HCT116 (cell line): ENCODE results near the gene MYO1G. TPM values are rescaled to one million over a fixed set of nuclear protein-coding genes. Genes with fewer than 3 reads are reported as not detected.

Source experiments
- ATAC-seq: fragments of 200-7000 bp; cut with Tn5 transposase; 2 replicates; pipeline ENCODE4 v1.9.1; 2020; ENCODE audit warnings: mild to moderate bottlenecking, moderate library complexity
- BruUV-seq: library from RNA; stranded (reverse); fragments of 400-500 nt; replicated peaks from 2 replicates; lab custom pipeline; 2021; lab: Mats Ljungman, UMichigan
- CTCF ChIA-PET: fragments of 300-600 bp; sonication (Branson Sonifier 250); formaldehyde crosslinking; loops from one replicate; lab custom pipeline; 2021; ENCODE audit warnings: antibody characterized with exemption; lab: Charles Lee
- POLR2A ChIA-PET: fragments of 300-600, 350-600 bp; sonication (Branson Sonifier 250); formaldehyde crosslinking; loops from one replicate; lab custom pipeline; 2021; ENCODE audit warnings: antibody characterized with exemption; lab: Charles Lee
- RAD21 ChIA-PET, 2 experiments: fragments of 300-600 bp; sonication (Branson Sonifier 250); formaldehyde crosslinking; loops; one replicate each; lab custom pipeline; 2023; ENCODE audit warnings: low total read pairs in 2 of 2; ENCODE audit not compliant: uncharacterized antibody in 2 of 2, unreplicated experiment in 2 of 2, low non-redundant PET in 1 of 2; lab: Charles Lee
- DNase-seq: peaks from one replicate; pipeline ENCODE4 v3.0.0-alpha.2; 2010; ENCODE audit warnings: low read depth, low spot score
- H2AFZ ChIP-seq: fragments of 200-600 bp; shearing (Covaris generic), sonication (generic); 2 replicates; pipeline ENCODE4 v1.6.1; 2017; ENCODE audit warnings: low read depth, mixed run types, mixed read lengths, antibody characterized with exemption, low read length; ENCODE audit not compliant: poor library complexity, severe bottlenecking
- H3K27ac ChIP-seq: 2 replicates; pipeline ENCODE4 v1.5.1; 2012; ENCODE audit warnings: low read depth, low read length
- H3K27me3 ChIP-seq: fragments of 200-600 bp; sonication (generic); 2 replicates; pipeline ENCODE4 v1.6.1; 2016; ENCODE audit warnings: mixed run types, low read length, mixed read lengths; ENCODE audit not compliant: insufficient read depth
- H3K36me3 ChIP-seq, 2 experiments: fragments of 200-500 bp in 1 of 2; fragments of 200-600 bp in 1 of 2; sonication (Bioruptor generic) in 1 of 2; sonication (generic) in 1 of 2; 2 replicates each; pipeline versions ENCODE4 v1.5.1 to v1.6.1; 2014 to 2016; ENCODE audit warnings: low read length in 2 of 2, inconsistent platforms in 1 of 2, mixed read lengths in 1 of 2, mixed run types in 1 of 2; ENCODE audit not compliant: insufficient read depth in 2 of 2, control insufficient read depth in 1 of 2
- H3K4me1 ChIP-seq, 2 experiments: fragments of 200-600 bp in 1 of 2; sonication (generic) in 1 of 2; 2 replicates each; pipeline versions ENCODE4 v1.5.1 to v1.6.1; 2012 to 2017; ENCODE audit warnings: low read length in 2 of 2, inconsistent platforms in 1 of 2, mild to moderate bottlenecking in 1 of 2, mixed read lengths in 1 of 2, mixed run types in 1 of 2, moderate library complexity in 1 of 2; ENCODE audit not compliant: insufficient read depth in 2 of 2, control insufficient read depth in 1 of 2
- H3K4me2 ChIP-seq: fragments of 200-600 bp; sonication (generic); 2 replicates; pipeline ENCODE4 v1.6.1; 2017; ENCODE audit warnings: mixed run types, low read length, mixed read lengths
- H3K4me3 ChIP-seq, 2 experiments: fragments of 200-600 bp in 1 of 2; sonication (generic) in 1 of 2; replicated peaks in 1 of 2; 2 replicates each; pipeline ENCODE4 v1.5.1; 2011 to 2016; ENCODE audit warnings: low read length in 2 of 2, control low read depth in 1 of 2, low read depth in 1 of 2, mild to moderate bottlenecking in 1 of 2, mixed read lengths in 1 of 2, mixed run types in 1 of 2
- H3K79me2 ChIP-seq: fragments of 200-600 bp; sonication (generic); 2 replicates; pipeline ENCODE4 v1.6.1; 2017; ENCODE audit warnings: mild to moderate bottlenecking, mixed run types, low read length, moderate library complexity, mixed read lengths; ENCODE audit not compliant: insufficient read depth
- H3K9ac ChIP-seq: fragments of 200-600 bp; sonication (generic); 2 replicates; pipeline ENCODE4 v1.6.1; 2016; ENCODE audit warnings: low read length, mixed read lengths
- H3K9me2 ChIP-seq: fragments of 200-600 bp; sonication (generic), shearing (Covaris generic); 2 replicates; pipeline ENCODE4 v1.6.1; 2017; ENCODE audit warnings: mixed run types, mild to moderate bottlenecking, moderate library complexity; ENCODE audit not compliant: insufficient read depth
- H3K9me3 ChIP-seq, 2 experiments: fragments of 200-500 bp in 1 of 2; fragments of 200-600 bp in 1 of 2; sonication (Bioruptor generic) in 1 of 2; sonication (generic) in 1 of 2; 2 replicates each; pipeline ENCODE4 v1.6.1; 2014 to 2017; ENCODE audit warnings: low read length in 2 of 2, mixed read lengths in 2 of 2, inconsistent platforms in 1 of 2, low read depth in 1 of 2, mild to moderate bottlenecking in 1 of 2, mixed run types in 1 of 2, moderate library complexity in 1 of 2; ENCODE audit not compliant: control insufficient read depth in 1 of 2, insufficient read depth in 1 of 2
- H4K20me1 ChIP-seq: fragments of 200-600 bp; sonication (generic), shearing (Covaris generic); 2 replicates; pipeline ENCODE4 v1.6.1; 2017; ENCODE audit warnings: mixed run types, mild to moderate bottlenecking, moderate library complexity; ENCODE audit not compliant: insufficient read depth
- CTCF ChIP-seq, 3 experiments: fragments of 200-600 bp in 1 of 3; sonication (generic) in 1 of 3; IDR thresholded peaks in 2 of 3; conservative IDR thresholded peaks in 1 of 3; 2 replicates each; pipeline ENCODE4 v1.5.1; 2012 to 2017; ENCODE audit warnings: low read depth in 2 of 3, low read length in 2 of 3, antibody characterized with exemption in 1 of 3, borderline replicate concordance in 1 of 3, control low read depth in 1 of 3, mild to moderate bottlenecking in 1 of 3, mixed read lengths in 1 of 3, mixed run types in 1 of 3, moderate library complexity in 1 of 3; ENCODE audit not compliant: insufficient read depth in 1 of 3
- EGR1 ChIP-seq: IDR thresholded peaks from 2 replicates; pipeline ENCODE4 v1.6.1; 2012; ENCODE audit warnings: low read depth
- ELF1 ChIP-seq: IDR thresholded peaks from 2 replicates; pipeline ENCODE4 v1.6.1; 2012; ENCODE audit warnings: low read depth, borderline replicate concordance
- JUND ChIP-seq: IDR thresholded peaks from 2 replicates; pipeline ENCODE4 v1.6.1; 2012
- MAX ChIP-seq: IDR thresholded peaks from 2 replicates; pipeline ENCODE4 v1.6.1; 2012
- REST ChIP-seq: IDR thresholded peaks from 2 replicates; pipeline ENCODE4 v1.6.1; 2012; ENCODE audit warnings: low read depth
- SIN3A ChIP-seq: IDR thresholded peaks from 2 replicates; pipeline ENCODE4 v1.6.1; 2012; ENCODE audit warnings: low read depth
- SP1 ChIP-seq: IDR thresholded peaks from 2 replicates; pipeline ENCODE4 v1.6.1; 2012; ENCODE audit warnings: low read depth
- TCF7L2 ChIP-seq: IDR thresholded peaks from 2 replicates; pipeline ENCODE4 v1.7.0; 2011; ENCODE audit warnings: borderline replicate concordance, inconsistent platforms; ENCODE audit not compliant: insufficient read depth, insufficient read length; ENCODE audit errors: extremely low read depth
- YY1 ChIP-seq: IDR thresholded peaks from 2 replicates; pipeline ENCODE4 v1.6.1; 2011; ENCODE audit warnings: low read length, low read depth, moderate library complexity, mild to moderate bottlenecking; ENCODE audit not compliant: insufficient replicate concordance; ENCODE audit errors: extremely low read depth
- ZBTB33 ChIP-seq: IDR thresholded peaks from 2 replicates; pipeline ENCODE4 v1.6.1; 2011; ENCODE audit warnings: mild to moderate bottlenecking, low read length, moderate library complexity; ENCODE audit not compliant: insufficient replicate concordance; ENCODE audit errors: extremely low read depth
- ZNF274 ChIP-seq: fragments of 200-500 bp; sonication (Bioruptor generic); IDR thresholded peaks from 2 replicates; pipeline ENCODE4 v1.6.1; 2014; ENCODE audit warnings: mild to moderate bottlenecking, low read depth, low read length, inconsistent platforms
- intact Hi-C: fragments of 100-400 bp; cut with micrococcal nuclease; formaldehyde crosslinking; loops from 2 replicates; pipeline ENCODE4 v1.10.0; 2022
- total RNA-seq: library from RNA; stranded (reverse); gene quantifications from one replicate; pipeline ENCODE4 v1.2.1, GENCODE V29; 2021; ENCODE audit not compliant: unreplicated experiment

Gene MYO1G
- total RNA-seq, 1 experiment from 2014 or later: 0.74 TPM

GRCh38 chr7:45001826-45002225, 23.0 kb upstream of the MYO1G start (continued):
- TF ChIP-seq CTCF (IDR thresholded peaks at IDR 0.05 in 2 of 3, conservative IDR thresholded peaks at IDR 0.05 in 1 of 3; ENCODE audit: borderline replicate concordance in 1 of 3, insufficient read depth in 1 of 3, low read depth in 2 of 3, low read length in 2 of 3): no peak
- no peak for TF ChIP-seq SP1
- no peak for TF ChIP-seq ZBTB33
- no peak for TF ChIP-seq SIN3A
- no peak for TF ChIP-seq MAX
- TF ChIP-seq YY1: no peak
- no peak for TF ChIP-seq EGR1
- TF ChIP-seq ELF1: no peak

- intact Hi-C loops: loop anchor here (2.0 kb wide), 1 partner anchor 110 kb away; the partner anchor contains the start of gene TBRG4
- TF ChIP-seq ZNF274: no peak
- TF ChIP-seq EGR1: no peak
- TF ChIP-seq JUND: no peak
- no peak for TF ChIP-seq TCF7L2
- TF ChIP-seq ELF1: no peak
- TF ChIP-seq ZBTB33: no peak
- TF ChIP-seq SP1: no peak
- no peak for TF ChIP-seq MAX
- no peak for TF ChIP-seq REST
Observed at GRCh38 chr7:45001138-45001694, 22.4 kb upstream of the MYO1G start.

More at GRCh38 chr7:45001138-45001694, 22.4 kb upstream of the MYO1G start:
- H3K4me2 ChIP-seq: peak overlapping the region; percentile 80
- H3K9ac ChIP-seq: peak overlapping the region; percentile 76
- peaks cover 0 to 19% of the 10 kb centered on the region in 2 experiments; a peak in 2 of 4 replicates for H3K4me1 ChIP-seq
- H3K27ac ChIP-seq: no peak overlapping the region
- no peaks in the 10 kb centered on the region for H4K20me1 ChIP-seq
- no peaks in the 10 kb centered on the region for H3K9me2 ChIP-seq
- no peak overlapping the region for H2AFZ ChIP-seq
- CTCF ChIA-PET: no interaction called here
- H3K27me3 ChIP-seq: no peaks in the 10 kb centered on the region
- POLR2A ChIA-PET: no interaction called here
- DNase-seq: no peak
- ATAC-seq: no peak
- H3K36me3 ChIP-seq: no peaks in the 10 kb centered on the region
- TSS peak; percentile 54 for BruUV-seq
- H3K79me2 ChIP-seq: peaks cover 33% of the 10 kb centered on the region
- peak overlapping the region; percentile 73 to 94 for H3K4me3 ChIP-seq
- no peaks in the 10 kb centered on the region for H3K9me3 ChIP-seq
- RAD21 ChIA-PET: no interaction called here
